Left lung (tissue), 10 donors: Measurements from ENCODE around the gene CNOT4. TPM values are rescaled to one million over a fixed set of nuclear protein-coding genes. Genes with fewer than 3 reads are reported as not detected.

Experiments used
- ATAC-seq: fragments of 200-7000 bp; cut with Tn5 transposase; one replicate; pipeline ENCODE4 v1.9.1; 2020; ENCODE audit warnings: moderate library complexity
- DNase-seq, 4 donors: peaks; one replicate each; pipeline ENCODE4 v3.0.0-alpha.2; 2013 to 2020
- H3K27ac ChIP-seq, 2 donors: fragments of 200-600 bp; sonication (generic) in 1 of 2; one replicate each; pipeline versions ENCODE4 v1.5.0 to v1.8.0; 2020 to 2021
- H3K27me3 ChIP-seq, 2 donors: fragments of 200-600 bp; sonication (generic) in 1 of 2; one replicate each; pipeline versions ENCODE4 v1.5.0 to v1.8.0; 2020 to 2021
- H3K36me3 ChIP-seq, 2 donors: fragments of 200-600 bp; sonication (generic) in 1 of 2; one replicate each; pipeline versions ENCODE4 v1.5.0 to v1.8.0; 2020 to 2021
- H3K4me1 ChIP-seq, 2 donors: fragments of 200-600 bp; one replicate each; pipeline ENCODE4 v1.8.0; 2021
- H3K4me3 ChIP-seq, 2 donors: fragments of 200-600 bp; sonication (generic) in 1 of 2; one replicate each; pipeline versions ENCODE4 v1.5.0 to v1.8.0; 2020 to 2021; ENCODE audit warnings: mild to moderate bottlenecking in 1 of 2
- H3K9me3 ChIP-seq, 2 donors: fragments of 200-600 bp; sonication (generic) in 1 of 2; one replicate each; pipeline versions ENCODE4 v1.5.0 to v1.8.0; 2020 to 2021
- intact Hi-C, 2 donors: fragments of 100-400 bp; cut with DNase I; formaldehyde crosslinking; loops; one replicate each; pipeline versions ENCODE4 v1.11.2 to v1.14.2; 2022
- polyA plus RNA-seq, 6 donors: library from polyadenylated mRNA; unstranded; fragments of 120-200 nt; gene quantifications; one replicate each; pipeline ENCODE4 v1.2.1, GENCODE V29; 2013; ENCODE audit not compliant: insufficient read length in 6 of 6
- total RNA-seq, 2 donors: library from RNA; stranded (reverse); fragmentation: NEBNext Ultra II Directional; extraction: Animal tissue kit (Norgen Biotek cat#: 25700); gene quantifications; one replicate each; pipeline ENCODE4 v1.2.1, GENCODE V29; 2021
- TF ChIP-seq, protein P1 (sequence below), 2 donors: fragments of 200-600 bp; sonication (generic) in 1 of 2; IDR thresholded peaks; one replicate each; pipeline versions ENCODE4 v1.5.0 to v1.8.0; 2021; ENCODE audit warnings: antibody characterized with exemption in 2 of 2
- donor health status: DM: no; HTN: yes; CAD: no.
- donor health status: DM: no; HTN: no; CAD: no.

The CNOT4 gene
- total and polyA plus RNA-seq, 8 donors, result 21.6 to 35.4 (median 33.6) TPM

- H3K27me3 ChIP-seq, result no peaks in the 10 kb centered on the region
Observed at GRCh38 chr7:135434047-135434446, 75.9 kb downstream of the CNOT4 start.

GRCh38 chr7:135430626-135431025 is 79.3 kb downstream of the CNOT4 start:
- Histone ChIP-seq H3K27ac (no peak overlapping the region), H3K4me3 (no peak overlapping the region), H3K36me3 (peaks cover 0 to 13% of the 10 kb centered on the region in 2 donors), H3K9me3 (peaks cover 0 to 4% of the 10 kb centered on the region in 2 donors), H3K27me3 (no peaks in the 10 kb centered on the region), H3K4me1 (no peaks in the 10 kb centered on the region)
- TF ChIP-seq, protein P1, sequence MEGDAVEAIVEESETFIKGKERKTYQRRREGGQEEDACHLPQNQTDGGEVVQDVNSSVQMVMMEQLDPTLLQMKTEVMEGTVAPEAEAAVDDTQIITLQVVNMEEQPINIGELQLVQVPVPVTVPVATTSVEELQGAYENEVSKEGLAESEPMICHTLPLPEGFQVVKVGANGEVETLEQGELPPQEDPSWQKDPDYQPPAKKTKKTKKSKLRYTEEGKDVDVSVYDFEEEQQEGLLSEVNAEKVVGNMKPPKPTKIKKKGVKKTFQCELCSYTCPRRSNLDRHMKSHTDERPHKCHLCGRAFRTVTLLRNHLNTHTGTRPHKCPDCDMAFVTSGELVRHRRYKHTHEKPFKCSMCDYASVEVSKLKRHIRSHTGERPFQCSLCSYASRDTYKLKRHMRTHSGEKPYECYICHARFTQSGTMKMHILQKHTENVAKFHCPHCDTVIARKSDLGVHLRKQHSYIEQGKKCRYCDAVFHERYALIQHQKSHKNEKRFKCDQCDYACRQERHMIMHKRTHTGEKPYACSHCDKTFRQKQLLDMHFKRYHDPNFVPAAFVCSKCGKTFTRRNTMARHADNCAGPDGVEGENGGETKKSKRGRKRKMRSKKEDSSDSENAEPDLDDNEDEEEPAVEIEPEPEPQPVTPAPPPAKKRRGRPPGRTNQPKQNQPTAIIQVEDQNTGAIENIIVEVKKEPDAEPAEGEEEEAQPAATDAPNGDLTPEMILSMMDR (IDR thresholded peaks at IDR 0.05), result no peak
- intact Hi-C loops, result no loop called here
- DNase-seq (no peak), ATAC-seq (no peak)

More at GRCh38 chr7:135434047-135434446, 75.9 kb downstream of the CNOT4 start:
- H3K27ac ChIP-seq, result no peak overlapping the region
- DNase-seq, result no peak
- no peak overlapping the region for H3K4me3 ChIP-seq
- ATAC-seq, result no peak
- TF ChIP-seq, protein P1 (IDR thresholded peaks at IDR 0.05), result no peak
- H3K9me3 ChIP-seq, result peaks cover 0 to 5% of the 10 kb centered on the region in 2 donors
- peaks cover 0 to 27% of the 10 kb centered on the region in 2 donors for H3K36me3 ChIP-seq
- H3K4me1 ChIP-seq, result no peaks in the 10 kb centered on the region
- intact Hi-C loops, result no loop called here

DNA sequence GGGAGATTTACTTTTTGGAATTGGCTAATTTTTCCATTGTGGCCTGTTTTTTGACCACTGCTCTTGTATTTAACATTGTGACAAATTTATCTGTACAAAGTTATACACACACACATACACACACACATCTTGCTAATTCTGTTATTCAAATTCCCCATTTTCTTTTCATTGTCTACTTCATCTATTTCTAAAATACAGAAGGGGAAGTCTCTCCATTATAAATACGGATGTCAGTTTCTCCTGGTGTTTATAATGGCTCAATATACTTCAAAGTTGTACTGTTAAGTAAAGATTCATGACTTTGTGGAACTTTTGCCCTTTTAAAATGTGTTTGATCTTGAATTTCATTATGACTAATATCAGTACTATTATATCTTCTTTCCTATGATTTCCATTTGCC is 81.0 kb downstream of the CNOT4 start:
- H3K4me3 ChIP-seq, result no peak overlapping the region
- H3K27ac ChIP-seq, result no peak overlapping the region
- H3K27me3 ChIP-seq, result no peaks in the 10 kb centered on the region
- no peak for DNase-seq
- no peaks in the 10 kb centered on the region for H3K9me3 ChIP-seq
- no peak for ATAC-seq
- TF ChIP-seq, protein P1 (IDR thresholded peaks at IDR 0.05), result no peak
- intact Hi-C loops, result no loop called here
- peaks cover 0 to 5% of the 10 kb centered on the region in 2 donors for H3K36me3 ChIP-seq
- no peaks in the 10 kb centered on the region for H3K4me1 ChIP-seq

GRCh38 chr7:135428011-135428410 is 81.9 kb downstream of the CNOT4 start:
- H3K9me3 ChIP-seq, result no peaks in the 10 kb centered on the region
- TF ChIP-seq, protein P1 (IDR thresholded peaks at IDR 0.05), result no peak
- H3K4me3 ChIP-seq, result no peak overlapping the region
- no peaks in the 10 kb centered on the region for H3K4me1 ChIP-seq
- H3K27me3 ChIP-seq, result no peaks in the 10 kb centered on the region
- intact Hi-C loops, result no loop called here
- no peak overlapping the region for H3K27ac ChIP-seq
- ATAC-seq, result no peak
- H3K36me3 ChIP-seq, result no peaks in the 10 kb centered on the region
- DNase-seq, result no peak

DNA sequence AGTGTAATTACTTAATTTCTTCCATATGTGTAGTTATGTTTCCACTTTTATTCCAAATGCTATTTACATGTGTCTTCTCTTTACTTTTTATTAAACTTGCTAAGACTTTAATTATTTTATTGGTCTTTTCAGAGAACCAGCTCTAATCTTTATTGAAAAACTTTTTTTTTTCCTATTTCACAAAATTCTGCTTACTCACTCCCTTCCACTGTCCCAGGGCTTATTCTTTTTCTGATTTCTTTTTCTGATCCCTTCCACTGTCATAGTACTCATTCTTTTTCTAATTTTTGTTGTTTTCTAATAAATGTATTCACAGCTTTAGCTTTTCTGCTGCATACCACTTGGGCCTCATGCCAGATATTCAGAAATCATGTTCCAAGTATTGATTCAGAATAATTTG is 82.7 kb downstream of the CNOT4 start:
- Histone ChIP-seq H3K27me3 (no peaks in the 10 kb centered on the region), H3K36me3 (no peaks in the 10 kb centered on the region), H3K4me3 (no peak overlapping the region), H3K27ac (no peak overlapping the region), H3K9me3 (no peaks in the 10 kb centered on the region), H3K4me1 (no peaks in the 10 kb centered on the region)
- ATAC-seq (no peak), DNase-seq (no peak)
- TF ChIP-seq, protein P1 (IDR thresholded peaks at IDR 0.05), result no peak
- intact Hi-C loops, result no loop called here
